RKO (cell line): ENCODE measurements around the gene SAMM50.
"Not testable (repeated sequence)": the region's sequence is repeated elsewhere in the genome, so short reads cannot be mapped to it uniquely, and the experiment has no call there.

ENCODE experiments used
- DNase-seq: peaks from one replicate; pipeline ENCODE4 v3.0.0-alpha.2; 2016; ENCODE audit warnings: low spot score

SAMM50 gene

GRCh38 chr22:44000123-44000522, 44.9 kb downstream of the SAMM50 start:
- no peak for DNase-seq

- no peak for DNase-seq
These were observed 46.3 kb downstream of the SAMM50 start for GRCh38 chr22:44001521-44001920.

GRCh38 chr22:44002324-44002723, 47.1 kb downstream of the SAMM50 start:
- no peak for DNase-seq

- DNase-seq: no peak
These were observed 47.8 kb downstream of the SAMM50 start for GRCh38 chr22:44002997-44003396.

GRCh38 chr22:44003405-44004103, 48.3 kb downstream of the SAMM50 start:
- no peak for DNase-seq

- DNase-seq: no peak
These were observed 48.8 kb downstream of the SAMM50 start for GRCh38 chr22:44004104-44004460.

GRCh38 chr22:44005524-44005923, 50.3 kb downstream of the SAMM50 start:
- no peak for DNase-seq

GRCh38 chr22:44012162-44012561, 56.9 kb downstream of the SAMM50 start:
- DNase-seq: no peak

- no peak for DNase-seq
These were observed 57.3 kb downstream of the SAMM50 start for GRCh38 chr22:44012591-44012990.

GRCh38 chr22:44014241-44014640, 59.0 kb downstream of the SAMM50 start:
- DNase-seq: no peak

- DNase-seq: not testable (repeated sequence)
These were observed 61.3 kb downstream of the SAMM50 start for GRCh38 chr22:44016586-44016985.

GRCh38 chr22:44018594-44018993, 63.4 kb downstream of the SAMM50 start:
- no peak for DNase-seq

GRCh38 chr22:44019416-44019815, 64.2 kb downstream of the SAMM50 start:
- DNase-seq: no peak

GRCh38 chr22:44019846-44020245, 64.6 kb downstream of the SAMM50 start:
- DNase-seq: no peak

GRCh38 chr22:44020981-44021380, 65.7 kb downstream of the SAMM50 start:
- peak; percentile 31 for DNase-seq

- peak; percentile 58 for DNase-seq
These were observed 68.4 kb downstream of the SAMM50 start for GRCh38 chr22:44023404-44024287.

- peak; percentile 43 for DNase-seq
These were observed 69.2 kb downstream of the SAMM50 start, which contains the start of gene PARVB for GRCh38 chr22:44024288-44024921. Gene PARVB, plus strand, starts transcription at chr22:44024302. Its CDS starts 38 bp downstream, at chr22:44024340.

GRCh38 chr22:44025171-44026065, 70.2 kb downstream of the SAMM50 start:
- peak; percentile 11 for DNase-seq

- DNase-seq: no peak
These were observed 70.9 kb downstream of the SAMM50 start for GRCh38 chr22:44026066-44026629.

- DNase-seq: no peak
These were observed 71.6 kb downstream of the SAMM50 start for GRCh38 chr22:44026630-44027511.
